Measurements from ENCODE around the gene L1CAM. TPM values are rescaled to one million over a fixed set of nuclear protein-coding genes. Genes with fewer than 3 reads are reported as not detected.
A peak's percentile ranks its signal among the peaks of the same experiment; 100 is the strongest.

L1CAM gene
- total RNA-seq, 1 experiment from 2014 or later: 819 TPM

- no peaks in the 10 kb centered on the region for H3K9me3 ChIP-seq (ENCODE audit: control insufficient read depth, insufficient read depth, low read depth, low read length)
- ATAC-seq: peak; percentile 41
- H3K4me3 ChIP-seq (ENCODE audit: low read depth in 2 of 2, low read length in 2 of 2): 0 out of 4 replicates have a peak within 1 kb of the TSS, but pooled peaks of 1 of the 2 experiments have one; percentile 12
- in situ Hi-C loops (cut with HindIII; ENCODE audit: low pct_unique_long_range_greater_than_20kb, low sequenced_read_pairs): no loop called here
- DNase-seq (ENCODE audit: low read depth, low spot score): no peak
- CTCF ChIA-PET: no interaction called here
- no peaks in the 10 kb centered on the region for H3K36me3 ChIP-seq (ENCODE audit: control insufficient read depth, insufficient read depth, low read length)
- intact Hi-C loops (cut with micrococcal nuclease; ENCODE audit: unreplicated experiment): no loop called here
- BruUV-seq (replicated peaks): no TSS peak
- H3K4me1 ChIP-seq (ENCODE audit: control insufficient read depth, insufficient read depth, low read length): peaks cover 55% of the 10 kb centered on the region
- POLR2A ChIA-PET: no interaction called here
- H3K27me3 ChIP-seq (ENCODE audit: control insufficient read depth, insufficient read depth, low read length): no peaks in the 10 kb centered on the region
- H3K27ac ChIP-seq (ENCODE audit: low read length): peak within 1 kb of the TSS; percentile 76
- TF ChIP-seq CTCF (IDR thresholded peaks at IDR 0.05) (no peak), POLR2AphosphoS5 (IDR thresholded peaks at IDR 0.05; ENCODE audit: low read depth, low read length) (peak; percentile 61)
Observed at GRCh38 chrX:153903991-153904957, 18.3 kb upstream of the L1CAM start, which contains the start of gene AVPR2. Gene AVPR2 (plus strand): TSS chrX:153904673. CDS start chrX:153905146, 473 bp downstream.

DNA sequence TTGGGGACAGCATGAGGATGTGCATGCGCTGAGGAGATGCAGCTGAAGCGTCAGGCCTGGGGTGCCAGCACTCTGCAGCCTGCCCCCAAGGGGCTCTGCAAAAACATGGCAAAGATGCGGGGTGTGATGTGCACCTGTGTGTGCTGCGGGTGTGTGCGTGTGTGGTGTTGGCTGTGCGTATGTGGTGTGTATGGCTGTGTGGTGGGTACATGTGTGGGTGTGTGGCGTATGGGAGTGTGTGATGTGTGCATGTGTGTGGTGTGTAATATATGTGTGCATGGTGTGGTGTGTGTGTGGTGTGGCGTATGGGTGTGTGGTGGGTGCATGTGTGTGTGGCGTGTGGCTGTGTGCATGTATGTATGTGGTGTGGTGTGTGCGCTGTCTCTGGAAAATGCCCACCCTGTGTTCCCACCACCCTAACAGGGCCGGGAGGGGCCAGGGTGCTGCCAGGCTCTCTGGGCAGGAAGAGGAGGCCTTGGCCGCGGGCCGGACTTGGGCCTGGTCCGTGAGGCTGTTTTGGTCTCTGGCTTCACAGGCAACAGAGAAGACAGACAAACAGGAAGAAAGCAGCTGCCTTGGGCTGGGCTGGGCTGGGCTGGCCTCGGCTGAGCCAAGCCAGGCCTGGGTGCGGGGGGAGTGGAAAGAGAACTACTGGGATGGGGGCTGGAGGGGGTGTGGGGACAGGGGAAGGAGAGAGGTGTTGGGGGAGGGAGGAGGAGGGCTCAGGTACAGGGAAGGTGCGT lies 17.4 kb upstream of the L1CAM start:
- Histone ChIP-seq H3K27ac (ENCODE audit: low read length) (peak overlapping the region; percentile 76), H3K4me3 (ENCODE audit: low read depth in 2 of 2, low read length in 2 of 2) (no peak overlapping the region), H3K36me3 (ENCODE audit: control insufficient read depth, insufficient read depth, low read length) (no peaks in the 10 kb centered on the region), H3K27me3 (ENCODE audit: control insufficient read depth, insufficient read depth, low read length) (no peaks in the 10 kb centered on the region), H3K4me1 (ENCODE audit: control insufficient read depth, insufficient read depth, low read length) (peaks cover 51% of the 10 kb centered on the region), H3K9me3 (ENCODE audit: control insufficient read depth, insufficient read depth, low read depth, low read length) (no peaks in the 10 kb centered on the region)
- ChIA-PET POLR2A (no interaction called here), CTCF (no interaction called here)
- TF ChIP-seq POLR2AphosphoS5 (IDR thresholded peaks at IDR 0.05; ENCODE audit: low read depth, low read length) (no peak; the same call in none of the 2 replicates), SIN3A (IDR thresholded peaks at IDR 0.05; ENCODE audit: borderline replicate concordance, insufficient read depth, low read depth, low read length) (no peak), CTCF (IDR thresholded peaks at IDR 0.05) (no peak), TCF7L2 (IDR thresholded peaks at IDR 0.05; ENCODE audit: low read depth, low read length) (no peak), REST (IDR thresholded peaks at IDR 0.05; ENCODE audit: insufficient read depth in 1 of 2, low read depth in 2 of 2, low read length in 1 of 2) (no peak)
- no peak for DNase-seq (ENCODE audit: low read depth, low spot score)
- intact Hi-C loops (cut with micrococcal nuclease; ENCODE audit: unreplicated experiment): no loop called here
- BruUV-seq (replicated peaks): no TSS peak
- ATAC-seq: peak; percentile 22
- in situ Hi-C loops (cut with HindIII; ENCODE audit: low pct_unique_long_range_greater_than_20kb, low sequenced_read_pairs): no loop called here

Data from Panc1 (cell line).